AG04449 (cell line): ENCODE results near the gene SDSL.

Experiments
- CTCF ChIA-PET: fragments of 350-600 bp; formaldehyde crosslinking; extraction: SDS; loops from one replicate; lab custom pipeline; 2021; ENCODE audit warnings: antibody characterized with exemption; lab: Yijun Ruan, JAX
- POLR2A ChIA-PET: fragments of 400-600, 350-600 bp; formaldehyde crosslinking; extraction: SDS; loops from one replicate; lab custom pipeline; 2020; ENCODE audit warnings: antibody characterized with exemption, inconsistent platforms; lab: Yijun Ruan, JAX
- DNase-seq: peaks from one replicate; pipeline ENCODE4 v3.0.0-alpha.2; 2010; ENCODE audit warnings: low read depth, low spot score
- H3K4me3 ChIP-seq: 2 replicates; pipeline ENCODE4 v1.5.1; 2011; ENCODE audit warnings: low read depth, mild to moderate bottlenecking, control low read depth, low read length
- TF ChIP-seq, protein P1 (sequence below): IDR thresholded peaks from one replicate; pipeline ENCODE4 v1.5.1; 2011; ENCODE audit warnings: mild to moderate bottlenecking, moderate library complexity, low read length, control low read depth, inconsistent platforms; ENCODE audit not compliant: insufficient read depth; ENCODE audit errors: missing control alignments

The SDSL gene

DNA sequence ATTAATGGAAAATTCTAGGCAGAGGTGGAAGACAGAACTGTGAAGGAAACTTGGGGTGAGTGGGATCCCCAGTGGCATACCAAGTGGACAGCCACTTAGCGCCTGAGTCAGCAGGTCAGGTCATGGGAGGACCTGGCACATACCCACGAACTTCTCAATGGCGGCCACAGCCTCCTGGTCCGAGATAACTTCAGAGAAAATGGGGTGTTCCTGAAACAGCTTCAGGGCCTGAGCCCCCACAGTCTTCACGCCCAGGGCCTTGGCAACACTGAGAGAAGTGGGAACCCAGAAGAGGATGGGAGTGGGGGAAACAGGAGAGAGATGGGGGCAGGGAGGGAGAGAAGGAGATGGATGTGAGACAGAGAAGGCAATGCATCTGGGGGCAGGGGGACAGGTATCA, 28.4 kb upstream of the SDSL start:
- CTCF ChIA-PET: interaction anchor here (1.5 kb wide), 1 partner anchor 31 kb away, joined by 4 read pairs; no protein-coding TSS in a partner anchor
- H3K4me3 ChIP-seq: no peak overlapping the region
- TF ChIP-seq, protein P1, sequence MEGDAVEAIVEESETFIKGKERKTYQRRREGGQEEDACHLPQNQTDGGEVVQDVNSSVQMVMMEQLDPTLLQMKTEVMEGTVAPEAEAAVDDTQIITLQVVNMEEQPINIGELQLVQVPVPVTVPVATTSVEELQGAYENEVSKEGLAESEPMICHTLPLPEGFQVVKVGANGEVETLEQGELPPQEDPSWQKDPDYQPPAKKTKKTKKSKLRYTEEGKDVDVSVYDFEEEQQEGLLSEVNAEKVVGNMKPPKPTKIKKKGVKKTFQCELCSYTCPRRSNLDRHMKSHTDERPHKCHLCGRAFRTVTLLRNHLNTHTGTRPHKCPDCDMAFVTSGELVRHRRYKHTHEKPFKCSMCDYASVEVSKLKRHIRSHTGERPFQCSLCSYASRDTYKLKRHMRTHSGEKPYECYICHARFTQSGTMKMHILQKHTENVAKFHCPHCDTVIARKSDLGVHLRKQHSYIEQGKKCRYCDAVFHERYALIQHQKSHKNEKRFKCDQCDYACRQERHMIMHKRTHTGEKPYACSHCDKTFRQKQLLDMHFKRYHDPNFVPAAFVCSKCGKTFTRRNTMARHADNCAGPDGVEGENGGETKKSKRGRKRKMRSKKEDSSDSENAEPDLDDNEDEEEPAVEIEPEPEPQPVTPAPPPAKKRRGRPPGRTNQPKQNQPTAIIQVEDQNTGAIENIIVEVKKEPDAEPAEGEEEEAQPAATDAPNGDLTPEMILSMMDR: no peak
- POLR2A ChIA-PET: no interaction called here
- no peak for DNase-seq

GRCh38 chr12:113395119-113395518, 27.1 kb upstream of the SDSL start:
- TF ChIP-seq, protein P1: no peak
- H3K4me3 ChIP-seq: no peak overlapping the region
- ChIA-PET CTCF (interaction anchor here (1.5 kb wide), 1 partner anchor 30 kb away, joined by 4 read pairs; no protein-coding TSS in a partner anchor), POLR2A (no interaction called here)
- DNase-seq: no peak

GRCh38 chr12:113396200-113396599, 26.0 kb upstream of the SDSL start:
- POLR2A ChIA-PET: no interaction called here
- CTCF ChIA-PET: no interaction called here
- no peak overlapping the region for H3K4me3 ChIP-seq
- TF ChIP-seq, protein P1: no peak
- DNase-seq: no peak

- CTCF ChIA-PET: no interaction called here
- TF ChIP-seq, protein P1: no peak
- POLR2A ChIA-PET: no interaction called here
- no peak for DNase-seq
- H3K4me3 ChIP-seq: no peak overlapping the region
These were observed 25.2 kb upstream of the SDSL start for GRCh38 chr12:113396828-113397496.

DNA sequence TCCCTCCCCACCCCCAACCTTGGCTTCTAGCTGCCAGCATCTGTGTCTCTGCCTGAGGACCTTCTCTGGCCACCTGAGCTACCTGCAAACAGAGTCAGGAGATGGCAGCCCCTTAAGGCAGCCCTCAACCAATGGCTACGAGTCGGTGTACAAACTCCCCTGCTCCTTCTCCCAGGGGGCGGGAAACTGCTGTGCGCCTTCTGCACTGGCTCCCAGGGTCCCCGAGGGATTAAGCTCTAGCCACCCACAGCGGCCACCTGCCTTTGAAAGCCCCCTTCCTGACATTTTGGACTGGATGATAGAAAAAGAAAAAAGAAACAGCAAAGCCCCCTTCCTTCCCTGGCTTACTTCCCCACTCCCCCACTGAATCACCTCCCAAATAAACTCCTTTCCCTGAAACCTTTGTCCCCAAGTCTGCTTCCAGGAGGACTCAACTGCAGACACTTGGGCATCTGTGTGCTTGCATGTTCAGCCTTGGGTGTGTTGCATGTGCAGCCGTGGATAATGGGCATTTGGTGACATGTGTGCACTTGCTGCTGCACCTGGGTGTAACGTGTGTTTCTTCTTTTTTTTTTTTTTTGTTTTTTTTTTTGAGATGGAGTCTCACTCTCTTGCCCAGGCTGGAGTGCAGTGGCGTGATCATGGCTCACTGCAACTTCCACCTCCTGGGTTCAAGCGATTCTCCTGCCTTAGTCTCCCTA, 24.5 kb upstream of the SDSL start:
- CTCF ChIA-PET: no interaction called here
- H3K4me3 ChIP-seq: no peak overlapping the region
- TF ChIP-seq, protein P1: no peak
- DNase-seq: no peak
- POLR2A ChIA-PET: no interaction called here
